Activated CD4-positive, alpha-beta T cell treated with anti-CD3 and anti-CD28 coated beads, Interleukin-2, amount 10 ng/mL, durations not matched to agents 7 days and 5 days (primary cell): Measurements from ENCODE around the gene MAPK10. TPM values are rescaled to one million over a fixed set of nuclear protein-coding genes. Genes with fewer than 3 reads are reported as not detected.
"Not testable (repeated sequence)": the region's sequence is repeated elsewhere in the genome, so short reads cannot be mapped to it uniquely, and the experiment has no call there.

Source experiments
- CTCF ChIA-PET: fragments of 350-600 bp; sonication (Branson Sonifier 250); formaldehyde crosslinking; loops from one replicate; lab custom pipeline; 2021; ENCODE audit warnings: antibody characterized with exemption; lab: Charles Lee
- POLR2A ChIA-PET: fragments of 350-600 bp; sonication (Branson Sonifier 250); formaldehyde crosslinking; loops from one replicate; lab custom pipeline; 2021; ENCODE audit warnings: antibody characterized with exemption; lab: Charles Lee
- DNase-seq: peaks from one replicate; pipeline ENCODE4 v3.0.0-alpha.2; 2020
- H3K27ac Mint-ChIP-seq: one replicate; pipeline ENCODE4 v1.8.0; 2021; ENCODE audit warnings: mild to moderate bottlenecking, moderate library complexity, mixed read lengths
- H3K27me3 Mint-ChIP-seq: one replicate; pipeline ENCODE4 v1.8.0; 2021; ENCODE audit warnings: mixed read lengths
- H3K36me3 Mint-ChIP-seq: one replicate; pipeline ENCODE4 v1.8.0; 2021; ENCODE audit warnings: low read depth, mixed read lengths
- H3K4me1 Mint-ChIP-seq: one replicate; pipeline ENCODE4 v1.8.0; 2021; ENCODE audit warnings: mixed read lengths
- H3K4me3 Mint-ChIP-seq: one replicate; pipeline ENCODE4 v1.8.0; 2021; ENCODE audit warnings: mild to moderate bottlenecking, moderate library complexity, mixed read lengths
- H3K9me3 Mint-ChIP-seq: one replicate; pipeline ENCODE4 v1.8.0; 2021; ENCODE audit warnings: mixed read lengths
- total RNA-seq, 2 experiments: library from RNA; stranded (reverse); gene quantifications; one replicate each; pipeline ENCODE4 v1.2.3, GENCODE V29; 2021

Gene MAPK10
- total RNA-seq, 2 experiments from 2014 or later = not detected

GRCh38 chr4:86050496-86050895, 309.4 kb downstream of the MAPK10 start:
- H3K36me3 Mint-ChIP-seq = no peaks in the 10 kb centered on the region

GRCh38 chr4:86048426-86048825, 311.4 kb downstream of the MAPK10 start:
- H3K4me3 Mint-ChIP-seq = no peak overlapping the region

More at GRCh38 chr4:86050496-86050895, 309.4 kb downstream of the MAPK10 start:
- Mint-ChIP-seq H3K4me1 (no peaks in the 10 kb centered on the region), H3K4me3 (no peak overlapping the region), H3K9me3 (no peaks in the 10 kb centered on the region), H3K27ac (no peak overlapping the region), H3K27me3 (no peaks in the 10 kb centered on the region)
- no peak for DNase-seq
- CTCF ChIA-PET = no interaction called here
- POLR2A ChIA-PET = no interaction called here

GRCh38 chr4:86044593-86044985, 315.3 kb downstream of the MAPK10 start:
- DNase-seq = no peak
- H3K27ac Mint-ChIP-seq = no peak overlapping the region
- H3K27me3 Mint-ChIP-seq = peaks cover 2% of the 10 kb centered on the region
- H3K9me3 Mint-ChIP-seq = no peaks in the 10 kb centered on the region
- no peaks in the 10 kb centered on the region for H3K36me3 Mint-ChIP-seq
- CTCF ChIA-PET = no interaction called here
- no peaks in the 10 kb centered on the region for H3K4me1 Mint-ChIP-seq
- H3K4me3 Mint-ChIP-seq = no peak overlapping the region
- POLR2A ChIA-PET = no interaction called here

More at GRCh38 chr4:86048426-86048825, 311.4 kb downstream of the MAPK10 start:
- Mint-ChIP-seq H3K27me3 (peaks cover under 1% of the 10 kb centered on the region), H3K4me1 (no peaks in the 10 kb centered on the region), H3K9me3 (no peaks in the 10 kb centered on the region), H3K36me3 (no peaks in the 10 kb centered on the region), H3K27ac (no peak overlapping the region)
- ChIA-PET CTCF (no interaction called here), POLR2A (no interaction called here)
- DNase-seq = no peak

GRCh38 chr4:86043755-86044592, 315.9 kb downstream of the MAPK10 start:
- Mint-ChIP-seq H3K4me1 (no peaks in the 10 kb centered on the region), H3K27ac (no peak overlapping the region), H3K9me3 (no peaks in the 10 kb centered on the region), H3K36me3 (no peaks in the 10 kb centered on the region), H3K4me3 (no peak overlapping the region), H3K27me3 (peaks cover 2% of the 10 kb centered on the region)
- CTCF ChIA-PET = no interaction called here
- POLR2A ChIA-PET = no interaction called here
- peak; percentile 32 for DNase-seq

GRCh38 chr4:86038037-86038436, 321.8 kb downstream of the MAPK10 start:
- Mint-ChIP-seq H3K36me3 (no peaks in the 10 kb centered on the region), H3K27me3 (no peaks in the 10 kb centered on the region), H3K9me3 (no peaks in the 10 kb centered on the region), H3K4me1 (no peaks in the 10 kb centered on the region), H3K27ac (no peak overlapping the region), H3K4me3 (no peak overlapping the region)
- ChIA-PET POLR2A (no interaction called here), CTCF (no interaction called here)
- DNase-seq = no peak

- Mint-ChIP-seq H3K36me3 (no peaks in the 10 kb centered on the region), H3K27me3 (no peaks in the 10 kb centered on the region), H3K4me1 (no peaks in the 10 kb centered on the region), H3K27ac (no peak overlapping the region), H3K9me3 (no peaks in the 10 kb centered on the region), H3K4me3 (no peak overlapping the region)
- no peak for DNase-seq
- POLR2A ChIA-PET = no interaction called here
- CTCF ChIA-PET = no interaction called here
Measured at GRCh38 chr4:86036736-86037135, 323.1 kb downstream of the MAPK10 start.

GRCh38 chr4:86035688-86036087, 324.2 kb downstream of the MAPK10 start:
- H3K9me3 Mint-ChIP-seq = no peaks in the 10 kb centered on the region
- H3K27me3 Mint-ChIP-seq = no peaks in the 10 kb centered on the region
- no peak overlapping the region for H3K4me3 Mint-ChIP-seq
- POLR2A ChIA-PET = no interaction called here
- CTCF ChIA-PET = no interaction called here
- no peak for DNase-seq
- H3K36me3 Mint-ChIP-seq = no peaks in the 10 kb centered on the region
- H3K27ac Mint-ChIP-seq = no peak overlapping the region
- no peaks in the 10 kb centered on the region for H3K4me1 Mint-ChIP-seq

GRCh38 chr4:86034616-86035015, 325.2 kb downstream of the MAPK10 start:
- Mint-ChIP-seq H3K4me1 (no peaks in the 10 kb centered on the region), H3K36me3 (no peaks in the 10 kb centered on the region), H3K9me3 (no peaks in the 10 kb centered on the region), H3K27ac (no peak overlapping the region), H3K4me3 (no peak overlapping the region), H3K27me3 (peaks cover 2% of the 10 kb centered on the region)
- ChIA-PET CTCF (no interaction called here), POLR2A (no interaction called here)
- no peak for DNase-seq

- Mint-ChIP-seq H3K27ac (no peak overlapping the region), H3K9me3 (no peaks in the 10 kb centered on the region), H3K36me3 (no peaks in the 10 kb centered on the region), H3K27me3 (peaks cover 2% of the 10 kb centered on the region), H3K4me1 (no peaks in the 10 kb centered on the region), H3K4me3 (no peak overlapping the region)
- CTCF ChIA-PET = no interaction called here
- no peak for DNase-seq
- POLR2A ChIA-PET = no interaction called here
Measured at GRCh38 chr4:86033171-86033570, 326.7 kb downstream of the MAPK10 start.

- Mint-ChIP-seq H3K4me3 (no peak overlapping the region), H3K4me1 (no peaks in the 10 kb centered on the region), H3K27ac (no peak overlapping the region), H3K27me3 (peaks cover 2% of the 10 kb centered on the region), H3K36me3 (no peaks in the 10 kb centered on the region), H3K9me3 (no peaks in the 10 kb centered on the region)
- DNase-seq = no peak
- ChIA-PET POLR2A (no interaction called here), CTCF (no interaction called here)
Measured at GRCh38 chr4:86032476-86033022, 327.3 kb downstream of the MAPK10 start.

GRCh38 chr4:86031927-86032326, 327.9 kb downstream of the MAPK10 start:
- H3K27ac Mint-ChIP-seq = no peak overlapping the region
- ChIA-PET CTCF (no interaction called here), POLR2A (no interaction called here)
- H3K9me3 Mint-ChIP-seq = no peaks in the 10 kb centered on the region
- H3K27me3 Mint-ChIP-seq = peaks cover 2% of the 10 kb centered on the region
- no peak overlapping the region for H3K4me3 Mint-ChIP-seq
- H3K4me1 Mint-ChIP-seq = no peaks in the 10 kb centered on the region
- DNase-seq = no peak
- no peaks in the 10 kb centered on the region for H3K36me3 Mint-ChIP-seq

- no peaks in the 10 kb centered on the region for H3K9me3 Mint-ChIP-seq
- no peak overlapping the region for H3K4me3 Mint-ChIP-seq
- ChIA-PET CTCF (no interaction called here), POLR2A (no interaction called here)
- H3K36me3 Mint-ChIP-seq = no peaks in the 10 kb centered on the region
- peaks cover 2% of the 10 kb centered on the region for H3K27me3 Mint-ChIP-seq
- DNase-seq = no peak
- no peak overlapping the region for H3K27ac Mint-ChIP-seq
- H3K4me1 Mint-ChIP-seq = no peaks in the 10 kb centered on the region
Measured at GRCh38 chr4:86026720-86027119, 333.1 kb downstream of the MAPK10 start.

- DNase-seq, CTCF ChIA-PET, H3K4me3 Mint-ChIP-seq, POLR2A ChIA-PET, H3K27me3 Mint-ChIP-seq, H3K27ac Mint-ChIP-seq, H3K4me1 Mint-ChIP-seq, H3K36me3 Mint-ChIP-seq, H3K9me3 Mint-ChIP-seq: not testable (repeated sequence)
Measured at GRCh38 chr4:86021671-86022070, 338.2 kb downstream of the MAPK10 start.
